BE2C (cell line): ENCODE data around the gene ITGA4.

ENCODE experiments used
- DNase-seq: peaks from one replicate; pipeline ENCODE4 v3.0.0-alpha.2; 2020
- H3K27me3 ChIP-seq: fragments of 250-450 bp; sonication (Bioruptor Pico); 2 replicates; pipeline ENCODE4 v1.5.1; 2020; ENCODE audit warnings: mild to moderate bottlenecking
- H3K36me3 ChIP-seq: fragments of 250-450 bp; sonication (Bioruptor Pico); 2 replicates; pipeline ENCODE4 v1.5.1; 2020; ENCODE audit warnings: mild to moderate bottlenecking
- H3K4me1 ChIP-seq: fragments of 250-450 bp; sonication (Bioruptor Pico); 2 replicates; pipeline ENCODE4 v1.5.1; 2020
- H3K4me3 ChIP-seq: 2 replicates; pipeline ENCODE4 v1.5.1; 2011; ENCODE audit warnings: low read depth, low read length
- H3K9me3 ChIP-seq: fragments of 250-450 bp; sonication (Bioruptor Pico); 2 replicates; pipeline ENCODE4 v1.5.1; 2020
- CTCF ChIP-seq: IDR thresholded peaks from 2 replicates; pipeline ENCODE4 v1.5.1; 2012; ENCODE audit warnings: mild to moderate bottlenecking, low read depth, low read length

Gene ITGA4

DNA sequence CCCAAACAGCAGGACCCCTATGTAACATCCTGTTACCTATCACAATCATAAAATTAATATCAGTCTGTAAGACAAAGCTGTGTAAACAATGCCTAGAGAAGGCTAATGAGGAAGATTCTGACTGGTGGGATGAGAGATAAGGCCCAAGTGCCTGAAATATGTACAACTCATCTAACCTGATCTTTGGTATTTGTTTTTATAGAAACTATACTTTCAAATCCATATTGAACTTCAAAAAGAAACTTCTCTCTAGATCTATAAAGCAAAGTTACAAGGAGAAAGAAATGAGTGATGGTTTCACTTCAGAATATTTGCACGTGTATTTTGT, 36.1 kb upstream of the ITGA4 start:
- H3K4me1 ChIP-seq = no peaks in the 10 kb centered on the region
- no peak overlapping the region for H3K4me3 ChIP-seq
- H3K9me3 ChIP-seq = no peaks in the 10 kb centered on the region
- H3K36me3 ChIP-seq = no peaks in the 10 kb centered on the region
- H3K27me3 ChIP-seq = no peaks in the 10 kb centered on the region
- no peak for DNase-seq
- no peak for TF ChIP-seq CTCF

DNA sequence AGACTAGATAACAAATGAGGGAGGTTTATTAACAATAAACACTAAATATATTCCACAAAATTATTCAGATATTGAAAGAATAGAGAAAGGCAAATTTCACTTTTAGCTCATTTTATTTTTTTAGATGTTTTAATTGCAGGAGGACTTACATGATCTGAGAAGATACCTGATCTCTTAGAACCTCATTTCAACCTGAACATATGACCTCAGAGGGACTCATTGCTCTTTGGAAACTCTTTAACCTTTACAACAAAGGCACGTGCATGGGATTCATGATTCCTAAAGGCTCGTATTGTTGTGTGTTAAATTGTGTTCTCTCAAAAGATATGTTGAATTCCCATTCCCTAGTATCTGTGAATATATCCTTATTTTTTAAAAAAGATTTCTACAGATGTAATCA, 35.7 kb upstream of the ITGA4 start:
- Histone ChIP-seq H3K9me3 (no peaks in the 10 kb centered on the region), H3K4me1 (no peaks in the 10 kb centered on the region), H3K36me3 (no peaks in the 10 kb centered on the region), H3K27me3 (no peaks in the 10 kb centered on the region), H3K4me3 (no peak overlapping the region)
- no peak for TF ChIP-seq CTCF
- no peak for DNase-seq

DNA sequence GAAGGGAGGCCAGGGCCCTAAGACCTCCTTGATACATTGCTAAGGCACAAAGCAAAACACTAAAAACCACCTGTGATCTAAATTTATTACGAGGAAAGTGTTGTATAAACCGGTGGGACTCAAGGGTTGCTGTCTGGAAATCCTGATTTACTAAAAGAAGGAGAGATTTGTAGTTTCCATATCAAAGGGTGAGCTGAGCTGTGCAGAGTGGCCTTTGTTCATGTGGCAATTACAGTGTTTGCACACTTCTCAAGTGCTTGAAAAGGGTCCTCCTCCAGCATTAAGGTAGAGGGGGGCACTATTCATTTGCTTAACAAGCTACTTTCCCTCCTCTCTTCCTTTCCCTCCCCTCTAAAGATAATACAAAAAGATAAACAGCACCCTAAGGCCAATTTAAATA, 30.5 kb upstream of the ITGA4 start:
- Histone ChIP-seq H3K4me3 (no peak overlapping the region), H3K4me1 (no peaks in the 10 kb centered on the region), H3K9me3 (no peaks in the 10 kb centered on the region), H3K36me3 (no peaks in the 10 kb centered on the region), H3K27me3 (no peaks in the 10 kb centered on the region)
- no peak for DNase-seq
- TF ChIP-seq CTCF = no peak

- Histone ChIP-seq H3K4me3 (no peak overlapping the region), H3K36me3 (no peaks in the 10 kb centered on the region), H3K4me1 (no peaks in the 10 kb centered on the region), H3K27me3 (no peaks in the 10 kb centered on the region), H3K9me3 (no peaks in the 10 kb centered on the region)
- TF ChIP-seq CTCF = peak; percentile 40
- DNase-seq = no peak
Measured at GRCh38 chr2:181430406-181431118, 26.6 kb upstream of the ITGA4 start.

- Histone ChIP-seq H3K9me3 (no peaks in the 10 kb centered on the region), H3K4me3 (no peak overlapping the region), H3K36me3 (no peaks in the 10 kb centered on the region), H3K4me1 (no peaks in the 10 kb centered on the region), H3K27me3 (no peaks in the 10 kb centered on the region)
- no peak for TF ChIP-seq CTCF
- DNase-seq = no peak
Measured at GRCh38 chr2:181431674-181432073, 25.5 kb upstream of the ITGA4 start.

DNA sequence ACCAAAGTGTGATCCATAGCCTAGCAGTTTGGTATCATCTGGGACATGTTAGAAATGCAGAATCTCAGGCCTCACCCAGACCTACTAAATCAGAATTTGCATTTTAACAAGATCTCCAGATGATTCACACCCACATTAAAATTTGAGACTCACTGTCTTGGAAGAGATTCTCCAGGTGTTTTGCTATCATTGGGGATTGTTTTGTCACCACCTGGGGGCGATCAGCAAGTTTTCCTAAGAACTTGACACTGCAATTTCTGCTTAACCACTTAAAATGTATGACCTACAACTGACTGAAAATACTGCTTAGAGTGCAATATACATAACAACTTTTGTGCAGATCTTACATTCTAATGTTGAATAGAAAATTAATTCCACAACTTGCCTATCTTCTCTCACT, 18.9 kb upstream of the ITGA4 start:
- H3K9me3 ChIP-seq = no peaks in the 10 kb centered on the region
- no peak overlapping the region for H3K4me3 ChIP-seq
- no peak for DNase-seq
- H3K36me3 ChIP-seq = no peaks in the 10 kb centered on the region
- no peaks in the 10 kb centered on the region for H3K4me1 ChIP-seq
- no peaks in the 10 kb centered on the region for H3K27me3 ChIP-seq
- no peak for TF ChIP-seq CTCF
